Astrocyte (in vitro differentiated cells and primary cell): ENCODE measurements around the gene VWA8. TPM values are rescaled to one million over a fixed set of nuclear protein-coding genes. Genes with fewer than 3 reads are reported as not detected.

Experiments used
- DNase-seq: peaks from one replicate; pipeline ENCODE4 v3.0.0-alpha.2; 2010; ENCODE audit warnings: low read depth
- FAIRE-seq: peaks from 2 replicates; lab custom pipeline; 2011; peaks lifted over from hg19 to GRCh38; lab: Jason Lieb, UNC
- H2AFZ ChIP-seq: 2 replicates; pipeline ENCODE4 v1.6.0; 2012; ENCODE audit warnings: low read depth, low read length, inconsistent platforms
- H3K27ac ChIP-seq: 2 replicates; pipeline ENCODE4 v1.5.1; 2011; ENCODE audit warnings: low read depth, low read length, inconsistent platforms
- H3K27me3 ChIP-seq: 2 replicates; pipeline ENCODE4 v1.6.0; 2011; ENCODE audit warnings: low read length, inconsistent platforms; ENCODE audit not compliant: insufficient read depth
- H3K36me3 ChIP-seq: 2 replicates; pipeline ENCODE4 v1.5.1; 2011; ENCODE audit warnings: low read length, inconsistent platforms; ENCODE audit not compliant: insufficient read depth
- H3K4me1 ChIP-seq: 2 replicates; pipeline ENCODE4 v1.5.1; 2011; ENCODE audit warnings: low read length, inconsistent platforms; ENCODE audit not compliant: insufficient read depth
- H3K4me2 ChIP-seq: 2 replicates; pipeline ENCODE4 v1.6.0; 2012; ENCODE audit warnings: low read length, inconsistent platforms
- H3K4me3 ChIP-seq: 2 replicates; pipeline ENCODE4 v1.5.1; 2011; ENCODE audit warnings: low read depth, mild to moderate bottlenecking, low read length, inconsistent platforms; ENCODE audit not compliant: insufficient read depth
- H3K79me2 ChIP-seq: 2 replicates; pipeline ENCODE4 v1.6.0; 2012; ENCODE audit warnings: mild to moderate bottlenecking, low read length, inconsistent platforms; ENCODE audit not compliant: insufficient read depth
- H3K9ac ChIP-seq: 2 replicates; pipeline ENCODE4 v1.6.0; 2012; ENCODE audit warnings: mild to moderate bottlenecking, low read length, inconsistent platforms
- H3K9me3 ChIP-seq: 2 replicates; pipeline ENCODE4 v1.5.1; 2012; ENCODE audit warnings: low read depth, mild to moderate bottlenecking, low read length, inconsistent platforms; ENCODE audit not compliant: insufficient read depth
- H4K20me1 ChIP-seq: 2 replicates; pipeline ENCODE4 v1.6.0; 2012; ENCODE audit warnings: low read length, inconsistent platforms; ENCODE audit not compliant: insufficient read depth
- H3K27ac Mint-ChIP-seq: one replicate; pipeline ENCODE4 v1.8.0; 2021; ENCODE audit warnings: mild to moderate bottlenecking, mixed read lengths; ENCODE audit not compliant: unreplicated experiment
- H3K27me3 Mint-ChIP-seq: one replicate; pipeline ENCODE4 v1.8.0; 2021; ENCODE audit warnings: low read depth, mixed read lengths; ENCODE audit not compliant: unreplicated experiment
- H3K36me3 Mint-ChIP-seq: one replicate; pipeline ENCODE4 v1.8.0; 2021; ENCODE audit warnings: low read depth, mixed read lengths; ENCODE audit not compliant: unreplicated experiment
- H3K4me1 Mint-ChIP-seq: one replicate; pipeline ENCODE4 v1.8.0; 2021; ENCODE audit warnings: low read depth, mixed read lengths; ENCODE audit not compliant: unreplicated experiment
- H3K4me3 Mint-ChIP-seq: one replicate; pipeline ENCODE4 v1.8.0; 2021; ENCODE audit warnings: mild to moderate bottlenecking, moderate library complexity, mixed read lengths; ENCODE audit not compliant: unreplicated experiment
- H3K9me3 Mint-ChIP-seq: one replicate; pipeline ENCODE4 v1.8.0; 2021; ENCODE audit warnings: mild to moderate bottlenecking, mixed read lengths; ENCODE audit not compliant: unreplicated experiment
- CTCF ChIP-seq: IDR thresholded peaks from 2 replicates; pipeline ENCODE4 v1.5.1; 2011; ENCODE audit warnings: low read depth, mild to moderate bottlenecking, inconsistent platforms, low read length, moderate library complexity; ENCODE audit not compliant: insufficient read depth
- EZH2 ChIP-seq: IDR thresholded peaks from 2 replicates; pipeline ENCODE4 v1.6.1; 2012; ENCODE audit warnings: mild to moderate bottlenecking, low read length, inconsistent platforms; ENCODE audit not compliant: insufficient read depth
- total RNA-seq: library from RNA; stranded (reverse); gene quantifications from 2 replicates; pipeline ENCODE4 v1.2.1, GENCODE V29; 2021

VWA8 gene
- total RNA-seq, 1 donor from 2014 or later = 15.6 TPM

- Mint-ChIP-seq H3K36me3 (no peaks in the 10 kb centered on the region), H3K27ac (no peak overlapping the region), H3K4me1 (no peaks in the 10 kb centered on the region), H3K9me3 (peaks cover 2% of the 10 kb centered on the region), H3K27me3 (peaks cover 41% of the 10 kb centered on the region), H3K4me3 (no peak overlapping the region)
- no peak overlapping the region for H3K4me2 ChIP-seq
- no peaks in the 10 kb centered on the region for H4K20me1 ChIP-seq
- no peaks in the 10 kb centered on the region for H3K79me2 ChIP-seq
- no peak overlapping the region for H3K9ac ChIP-seq
- no peak overlapping the region for H3K27ac ChIP-seq
- no peaks in the 10 kb centered on the region for H3K9me3 ChIP-seq
- TF ChIP-seq CTCF = no peak
- TF ChIP-seq EZH2 = no peak
- no peaks in the 10 kb centered on the region for H3K36me3 ChIP-seq
- peaks cover 2% of the 10 kb centered on the region for H3K27me3 ChIP-seq
- no peaks in the 10 kb centered on the region for H3K4me1 ChIP-seq
- no peak for DNase-seq
- FAIRE-seq = no peak
- no peak overlapping the region for H3K4me3 ChIP-seq
- H2AFZ ChIP-seq = no peak overlapping the region
These were observed 406.1 kb downstream of the VWA8 start for GRCh38 chr13:41554626-41555386.

GRCh38 chr13:41554180-41554579 is 406.7 kb downstream of the VWA8 start:
- Histone ChIP-seq H3K4me2 (no peak overlapping the region), H3K9me3 (no peaks in the 10 kb centered on the region), H3K79me2 (no peaks in the 10 kb centered on the region), H3K27ac (no peak overlapping the region), H3K4me1 (no peaks in the 10 kb centered on the region), H3K27me3 (peaks cover 2% of the 10 kb centered on the region), H3K9ac (no peak overlapping the region), H4K20me1 (no peaks in the 10 kb centered on the region), H3K36me3 (no peaks in the 10 kb centered on the region), H3K4me3 (no peak overlapping the region), H2AFZ (no peak overlapping the region)
- Mint-ChIP-seq H3K27ac (no peak overlapping the region), H3K27me3 (peaks cover 44% of the 10 kb centered on the region), H3K36me3 (no peaks in the 10 kb centered on the region), H3K4me1 (peaks cover under 1% of the 10 kb centered on the region), H3K4me3 (no peak overlapping the region), H3K9me3 (peaks cover 2% of the 10 kb centered on the region)
- no peak for TF ChIP-seq EZH2
- no peak for TF ChIP-seq CTCF
- FAIRE-seq (no peak), DNase-seq (no peak)

- no peaks in the 10 kb centered on the region for H3K36me3 ChIP-seq
- H3K27me3 ChIP-seq = peaks cover 4% of the 10 kb centered on the region
- no peak overlapping the region for H3K4me2 ChIP-seq
- no peaks in the 10 kb centered on the region for H4K20me1 ChIP-seq
- Mint-ChIP-seq H3K27me3 (peaks cover 48% of the 10 kb centered on the region), H3K36me3 (no peaks in the 10 kb centered on the region), H3K9me3 (peaks cover 2% of the 10 kb centered on the region), H3K27ac (no peak overlapping the region), H3K4me3 (no peak overlapping the region), H3K4me1 (peaks cover 17% of the 10 kb centered on the region)
- H3K9ac ChIP-seq = no peak overlapping the region
- no peak overlapping the region for H2AFZ ChIP-seq
- DNase-seq (no peak), FAIRE-seq (no peak)
- TF ChIP-seq CTCF (no peak), EZH2 (no peak)
- H3K4me1 ChIP-seq = peaks cover 7% of the 10 kb centered on the region
- H3K27ac ChIP-seq = no peak overlapping the region
- no peak overlapping the region for H3K4me3 ChIP-seq
- H3K79me2 ChIP-seq = no peaks in the 10 kb centered on the region
- H3K9me3 ChIP-seq = no peaks in the 10 kb centered on the region
These were observed 408.9 kb downstream of the VWA8 start for GRCh38 chr13:41552031-41552430.
